Mammary epithelial cell (primary cell): ENCODE results near the gene URB1.

Experiments
- CTCF ChIP-seq, 2 donors: IDR thresholded peaks in 1 of 2; conservative IDR thresholded peaks in 1 of 2; 2 replicates each; pipeline ENCODE4 v1.5.1; 2011 to 2012; ENCODE audit warnings: inconsistent platforms in 2 of 2, low read length in 2 of 2, mild to moderate bottlenecking in 2 of 2, control low read depth in 1 of 2, low read depth in 1 of 2; ENCODE audit not compliant: insufficient read depth in 1 of 2; ENCODE audit errors: extremely low read depth in 1 of 2
- EZH2 ChIP-seq: IDR thresholded peaks from 2 replicates; pipeline ENCODE4 v1.6.1; 2012; ENCODE audit warnings: low read length, inconsistent platforms, borderline replicate concordance

- TF ChIP-seq CTCF (conservative IDR thresholded peaks at IDR 0.05 in 1 of 2, IDR thresholded peaks at IDR 0.05 in 1 of 2; ENCODE audit: extremely low read depth in 1 of 2, insufficient read depth in 1 of 2, low read depth in 1 of 2, low read length in 2 of 2) = no peak
- no peak for TF ChIP-seq EZH2
Measured at GRCh38 chr21:32392299-32392879, 423 bp downstream of the URB1 start.
